T-helper 1 cell (primary cell): Measurements from ENCODE around the gene MBP.
A peak's percentile ranks its signal among the peaks of the same experiment; 100 is the strongest.

Experiments used
- DNase-seq, 5 donors: peaks; one replicate each; pipeline ENCODE4 v3.0.0-alpha.2; 2012 to 2020

Gene MBP

DNA sequence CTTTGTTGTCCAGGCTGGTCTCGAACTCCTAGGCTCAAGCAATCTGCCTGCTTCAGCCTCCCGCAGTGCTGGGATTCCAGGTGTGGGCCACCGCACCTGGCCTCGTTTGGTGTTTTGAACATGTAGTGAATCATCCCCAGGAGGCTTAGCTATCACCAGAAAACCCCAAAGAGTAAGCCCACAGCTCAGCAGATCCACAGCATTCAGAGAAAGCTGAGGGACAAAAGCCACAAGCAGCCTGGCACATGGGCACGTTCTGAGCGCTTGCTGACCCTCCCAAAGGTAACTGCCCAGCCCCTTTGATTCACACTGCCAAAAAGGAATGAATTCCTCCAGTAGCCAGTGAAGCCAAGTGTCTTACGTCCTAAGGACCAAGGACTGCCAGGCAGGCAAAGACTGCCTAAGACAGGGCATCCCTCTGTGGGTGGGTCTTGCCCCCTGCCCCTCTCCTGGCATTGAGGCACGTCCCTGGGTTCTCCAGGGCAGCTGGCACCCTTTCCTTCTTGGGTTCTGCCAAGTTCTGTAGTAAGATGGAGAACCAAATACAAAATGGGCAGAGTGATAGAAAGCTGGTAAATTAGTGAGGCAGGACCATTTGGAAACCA is 31.7 kb downstream of the MBP start:
- DNase-seq: peak in 1 of 5 donors; percentile 35

DNA sequence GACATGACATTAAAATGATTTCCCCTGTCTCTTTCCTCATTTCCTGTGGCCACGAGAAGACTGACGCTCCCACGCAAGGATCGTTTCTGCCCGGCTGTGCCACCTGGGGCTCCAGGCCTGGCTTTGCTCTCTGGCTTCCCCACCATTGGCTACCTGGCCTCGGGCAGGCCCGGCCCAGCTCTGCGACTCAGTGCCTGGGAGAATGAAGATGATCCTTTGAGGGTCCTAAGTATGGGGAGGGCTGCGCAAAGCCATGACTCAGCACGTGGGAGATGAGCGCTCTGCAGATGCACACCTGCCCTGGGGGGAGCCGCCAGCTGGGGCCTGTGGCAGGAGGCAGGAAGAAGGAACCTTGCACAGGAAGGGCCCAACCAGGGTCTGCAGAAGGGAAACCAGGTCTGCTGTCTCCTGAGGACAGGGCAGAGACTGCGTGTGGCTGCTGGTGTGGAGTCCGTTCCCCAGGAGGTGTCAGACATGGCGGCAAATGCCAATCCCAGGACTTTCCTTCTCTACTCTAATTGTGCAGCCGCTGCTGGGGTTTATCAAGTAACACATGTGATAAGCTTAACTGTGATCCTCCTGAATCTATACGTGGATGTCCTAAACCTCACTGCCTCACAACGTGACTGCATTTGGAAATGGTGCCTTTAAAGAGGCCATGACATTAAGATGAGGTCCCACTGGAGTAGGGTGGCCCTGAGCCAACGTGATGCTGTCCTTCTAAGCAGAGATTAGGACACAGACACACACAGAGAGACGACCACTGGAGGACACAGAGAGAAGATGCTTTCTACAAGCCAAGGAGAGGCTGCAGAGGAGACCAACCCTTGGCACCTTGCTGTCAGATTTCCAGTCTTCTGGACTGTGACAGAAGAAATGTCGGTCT is 32.9 kb downstream of the MBP start:
- peak in 3 of 5 donors; percentile 28 to 48 (median 32) for DNase-seq

DNA sequence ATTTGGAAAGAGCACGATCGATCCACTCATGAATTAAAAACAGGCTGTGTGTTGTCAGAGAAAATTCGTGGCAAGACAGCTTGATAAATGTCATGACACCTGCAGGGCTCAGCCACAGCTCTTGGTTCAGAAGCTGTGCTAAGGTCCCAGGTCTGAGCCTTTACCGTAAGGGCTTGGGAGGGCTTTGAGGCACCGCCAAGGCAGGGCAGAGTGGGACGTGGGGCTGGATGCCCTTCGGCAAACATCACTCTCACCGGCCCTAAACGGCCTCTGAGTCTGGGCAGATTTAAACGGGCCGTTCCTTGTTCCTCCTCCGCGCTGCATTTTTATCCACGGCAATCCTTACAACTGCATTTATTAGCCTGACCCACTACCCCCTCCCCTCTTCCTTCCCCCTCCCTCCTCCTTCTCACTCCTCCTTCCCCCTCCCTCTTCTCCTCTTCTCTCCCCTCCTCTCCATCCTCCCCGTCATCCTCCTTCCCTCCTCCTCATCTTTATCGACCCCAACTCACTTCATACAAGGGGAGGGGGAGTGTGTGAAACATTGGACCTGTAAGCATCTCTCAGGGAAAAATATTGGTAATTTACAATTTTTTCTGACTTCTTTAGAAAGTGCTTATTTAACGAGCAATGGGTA is 33.9 kb downstream of the MBP start:
- DNase-seq: no peak

DNA sequence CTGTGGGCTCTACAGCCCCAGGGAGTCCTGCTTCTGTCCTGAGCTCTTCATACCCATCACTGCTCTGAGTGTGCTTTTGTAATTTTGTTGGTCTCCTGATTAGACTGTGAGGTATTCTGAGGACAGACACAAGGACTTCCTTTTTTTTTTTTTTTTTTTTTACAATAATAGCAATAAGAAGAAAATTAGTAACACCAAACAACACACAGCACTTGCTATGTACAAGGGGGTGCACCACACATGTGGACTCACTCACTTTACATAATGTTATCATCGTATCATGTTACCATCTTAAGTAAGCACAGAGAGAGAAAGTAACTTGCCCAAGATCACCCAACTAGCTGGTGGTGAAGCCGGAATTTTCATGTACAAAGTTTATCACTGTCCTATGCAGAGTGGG is 34.6 kb downstream of the MBP start:
- DNase-seq: no peak

DNA sequence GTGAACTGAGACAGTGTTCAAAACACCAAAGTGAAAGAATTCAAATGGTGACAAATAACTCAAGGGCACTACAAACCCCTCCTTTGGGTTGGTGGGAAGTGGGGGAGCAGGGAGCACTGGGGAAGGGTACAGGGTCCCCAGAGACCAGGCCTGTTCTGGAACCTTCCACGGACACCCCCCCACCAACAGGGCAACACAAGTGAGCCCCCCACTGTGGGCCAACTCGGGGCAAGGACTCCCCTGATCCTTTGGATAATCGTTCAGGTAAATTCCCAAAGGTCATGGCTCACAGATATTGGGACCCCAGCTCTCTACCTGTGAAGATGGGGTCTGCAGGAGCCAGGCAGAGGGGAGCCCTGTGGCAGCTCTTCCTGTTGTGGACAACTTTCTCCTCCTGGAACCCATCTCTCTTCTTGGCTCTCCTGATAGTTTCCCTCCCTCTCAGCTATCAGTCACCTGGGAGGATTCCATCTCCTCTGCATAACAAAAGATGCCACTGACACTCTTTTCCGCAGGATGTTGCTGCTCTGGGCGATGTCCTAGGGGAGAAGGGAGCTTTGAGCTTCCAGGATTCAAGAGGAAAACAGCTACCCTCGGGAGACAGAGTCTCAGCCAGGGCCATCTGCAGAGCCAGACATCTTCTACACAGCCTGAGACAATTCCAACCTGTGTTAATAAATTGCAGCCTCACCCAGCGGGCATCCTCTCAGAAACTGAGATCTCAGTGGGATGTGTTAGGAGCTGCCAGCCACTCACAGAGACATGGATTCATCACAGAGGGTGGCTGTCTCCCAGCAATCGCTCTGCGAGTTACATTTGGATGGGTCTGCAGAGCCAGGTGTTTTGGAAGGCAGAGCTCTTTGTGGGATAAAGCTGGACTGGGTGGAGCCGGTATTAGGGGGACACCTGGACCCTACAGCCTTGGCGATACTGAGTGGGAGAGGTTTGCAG is 35.4 kb downstream of the MBP start:
- no peak for DNase-seq

DNA sequence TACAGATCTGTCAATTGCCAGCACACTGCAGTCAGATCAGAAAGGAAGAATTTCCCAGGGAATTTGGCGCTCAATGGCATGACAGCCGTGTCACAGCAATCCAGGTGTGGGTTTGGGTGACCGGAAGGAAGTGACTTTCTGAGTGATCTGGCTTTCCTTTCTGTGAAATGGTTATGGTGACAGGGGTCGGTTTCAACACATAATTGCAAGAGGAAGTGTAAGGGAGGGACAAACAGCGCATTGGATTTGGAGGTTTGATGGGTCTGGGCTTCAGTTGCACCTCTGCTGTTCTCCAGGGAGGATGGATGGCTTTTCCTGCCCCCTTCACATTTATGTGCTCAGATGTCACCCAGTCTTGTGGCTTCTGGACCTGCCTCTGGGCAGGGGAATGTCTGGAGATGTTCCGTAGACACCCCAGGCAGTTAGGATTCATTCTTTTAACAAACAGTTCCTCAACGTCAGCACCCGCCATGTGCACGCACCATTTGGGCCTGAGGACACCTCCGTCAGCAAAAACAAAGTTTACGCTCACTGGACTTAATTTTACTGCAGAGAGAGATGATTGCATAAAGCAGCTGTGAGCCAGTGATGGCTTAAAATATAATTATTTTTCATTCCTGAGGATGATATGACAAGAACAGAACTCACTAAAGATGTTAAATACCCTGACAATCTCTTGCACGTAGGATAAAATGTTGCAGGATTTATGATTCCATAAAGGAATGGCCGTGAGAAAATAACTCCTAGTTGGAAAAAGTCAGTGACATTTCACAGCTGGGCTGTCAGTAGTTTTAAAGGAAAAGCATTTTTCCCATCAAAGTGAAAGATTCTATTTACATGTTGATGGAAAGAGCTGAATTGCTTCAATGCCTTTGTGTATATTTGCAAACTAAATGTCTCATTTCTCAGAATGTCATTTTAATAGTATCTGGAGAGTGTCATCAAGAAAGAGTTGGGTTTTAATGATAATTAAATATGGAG is 36.9 kb downstream of the MBP start:
- no peak for DNase-seq

DNA sequence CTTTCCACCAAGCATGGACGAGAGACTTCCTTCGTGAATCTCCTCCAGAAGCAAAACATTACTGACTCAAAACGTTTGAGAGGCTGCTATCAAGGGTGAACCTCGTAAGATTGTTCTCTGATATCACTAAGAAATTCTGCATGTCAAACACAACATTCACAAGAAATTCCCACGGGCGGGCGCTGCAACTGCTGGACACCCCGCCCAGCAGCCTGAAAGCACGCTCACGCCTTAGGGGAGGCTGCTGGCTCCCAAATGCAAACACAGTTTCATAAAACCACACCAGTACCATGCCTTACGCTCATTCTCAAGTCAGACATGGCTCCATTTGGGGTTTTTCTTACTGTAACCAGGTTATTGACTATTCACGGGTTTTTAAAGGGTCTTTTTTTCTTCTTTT is 39.0 kb downstream of the MBP start:
- no peak for DNase-seq

DNA sequence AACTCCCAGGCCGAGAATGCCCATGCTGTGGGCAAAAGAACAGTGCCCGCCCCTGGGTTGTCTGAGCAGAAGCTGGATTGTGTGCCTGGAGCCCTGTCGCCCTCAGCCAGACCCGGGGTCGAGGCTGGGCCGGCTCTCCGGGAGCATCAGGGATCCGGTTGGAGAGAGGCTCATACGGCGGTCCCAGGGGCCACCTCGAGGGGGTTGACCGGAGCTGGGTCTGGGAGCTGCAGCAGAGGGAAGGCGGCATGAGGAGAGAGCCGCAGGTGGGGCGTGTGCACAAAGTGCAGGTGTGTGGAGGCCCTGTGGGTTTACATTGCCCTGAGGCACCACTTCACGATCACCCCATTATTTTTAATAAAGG is 39.5 kb downstream of the MBP start:
- no peak for DNase-seq

DNA sequence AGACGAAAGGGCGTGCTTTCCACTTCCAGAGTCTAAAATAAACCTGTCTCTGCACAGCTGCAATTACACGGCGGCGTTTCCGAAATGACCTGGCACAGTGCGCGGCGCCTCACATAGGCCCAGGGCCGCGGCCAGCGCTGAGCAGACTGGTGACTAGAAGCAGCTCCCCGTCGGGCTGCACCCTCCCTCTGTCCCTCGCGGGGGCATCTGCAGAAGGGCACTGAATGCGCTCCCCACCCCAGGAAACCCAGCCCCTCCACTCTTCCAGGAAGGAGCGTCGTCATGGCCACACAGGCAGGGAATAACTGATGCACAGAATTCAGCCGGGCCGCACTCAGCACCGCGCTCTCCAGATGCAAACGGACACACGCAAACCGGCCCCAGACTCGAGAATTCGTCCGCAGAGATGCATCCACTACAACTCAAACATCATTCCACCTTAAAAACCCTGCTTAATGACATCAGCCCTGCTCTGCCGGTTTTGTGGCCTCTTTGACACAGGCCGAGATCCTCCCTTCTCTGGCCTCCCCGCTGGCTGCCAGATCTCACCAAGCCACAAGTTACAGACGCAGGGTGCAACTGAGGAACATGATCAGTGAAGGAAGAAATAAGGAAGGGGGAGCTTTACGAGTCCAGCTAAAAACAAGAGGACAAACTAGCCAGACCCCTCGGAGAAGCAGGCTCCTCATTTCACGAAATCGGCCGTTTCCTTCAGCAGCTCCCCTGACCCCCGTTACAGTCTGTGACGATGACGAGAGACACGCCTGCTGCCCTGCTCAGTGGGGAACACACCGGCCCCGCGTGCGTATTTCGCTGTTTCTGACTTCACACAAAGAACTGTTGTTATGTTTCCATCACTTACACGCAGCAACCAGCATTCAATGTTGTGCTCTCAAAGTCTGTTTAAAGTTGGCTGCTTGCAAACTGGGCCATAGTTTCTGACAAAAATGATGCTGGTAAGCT is 40.2 kb downstream of the MBP start:
- no peak for DNase-seq

DNA sequence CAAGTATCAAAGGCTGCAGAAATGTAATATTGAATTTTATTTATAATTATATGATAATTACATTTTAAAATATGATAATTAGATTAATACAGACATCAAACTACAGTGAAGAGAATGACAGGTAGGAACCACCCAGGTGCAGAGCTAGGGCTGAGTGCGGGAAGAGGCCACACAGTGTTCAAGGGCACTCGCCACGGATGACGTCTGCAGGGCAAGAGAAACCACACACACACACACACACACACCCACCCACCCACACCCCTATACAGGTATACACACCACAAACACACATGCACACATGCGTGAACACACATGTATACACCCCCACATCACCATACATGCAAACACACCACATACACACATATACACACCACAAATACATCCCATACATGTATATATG is 41.2 kb downstream of the MBP start:
- DNase-seq: no peak

DNA sequence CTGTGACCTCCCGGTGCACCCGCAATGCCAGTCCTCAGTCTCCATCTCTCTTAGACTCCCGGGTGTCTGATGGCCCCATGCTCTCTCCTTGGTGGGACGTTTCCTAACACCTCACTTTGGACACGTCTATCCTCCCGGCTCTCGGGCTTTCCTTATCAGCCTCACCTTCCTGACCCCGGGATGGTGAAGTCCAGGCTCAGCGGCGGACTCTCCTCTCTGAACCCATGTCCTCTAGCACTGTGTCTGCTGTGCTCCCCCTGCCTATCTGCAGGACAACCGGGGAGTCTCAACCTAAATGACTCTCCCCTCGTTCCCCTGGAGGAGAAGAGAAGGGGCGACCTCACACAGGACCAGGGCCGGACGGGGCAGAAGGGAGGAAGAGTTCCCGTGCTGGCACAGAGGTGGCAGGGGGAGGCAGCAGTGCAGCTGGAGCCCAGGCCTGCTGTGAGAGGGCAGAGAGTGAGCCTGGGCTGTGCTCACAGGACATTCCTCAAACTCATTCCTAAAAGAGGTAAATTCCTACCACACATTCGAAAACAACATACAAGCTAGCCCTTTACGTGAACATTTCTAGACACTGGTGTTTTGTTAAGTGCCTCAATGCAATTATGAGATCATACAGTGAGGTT is 41.9 kb downstream of the MBP start:
- DNase-seq: no peak

DNA sequence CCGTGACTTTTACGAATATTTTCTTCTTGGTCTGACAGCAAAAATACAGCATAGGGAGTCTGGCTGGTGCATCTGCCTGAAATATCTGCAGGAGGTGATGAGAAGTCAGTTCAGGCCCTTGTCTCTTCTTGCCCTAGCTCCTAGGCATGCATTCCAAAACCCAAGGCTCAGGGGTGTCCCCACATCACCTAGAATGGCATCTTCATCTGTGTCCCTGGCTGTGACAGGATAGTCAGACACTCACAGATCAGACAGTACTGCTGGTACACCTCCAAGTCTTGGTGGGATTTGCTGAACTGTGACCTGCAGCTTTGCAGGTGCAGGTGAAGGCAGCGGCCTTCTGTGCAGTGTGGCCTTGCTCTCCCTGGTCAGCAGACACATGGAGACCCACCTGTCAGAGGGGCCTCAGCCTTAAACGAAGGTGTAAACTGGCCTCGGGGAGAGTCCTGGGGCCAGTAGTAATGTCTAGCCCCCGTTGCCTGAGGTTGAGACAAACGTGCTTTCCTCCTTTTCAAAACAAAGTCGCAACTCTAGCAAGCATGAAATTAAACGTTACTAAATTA is 42.8 kb downstream of the MBP start:
- DNase-seq: no peak

DNA sequence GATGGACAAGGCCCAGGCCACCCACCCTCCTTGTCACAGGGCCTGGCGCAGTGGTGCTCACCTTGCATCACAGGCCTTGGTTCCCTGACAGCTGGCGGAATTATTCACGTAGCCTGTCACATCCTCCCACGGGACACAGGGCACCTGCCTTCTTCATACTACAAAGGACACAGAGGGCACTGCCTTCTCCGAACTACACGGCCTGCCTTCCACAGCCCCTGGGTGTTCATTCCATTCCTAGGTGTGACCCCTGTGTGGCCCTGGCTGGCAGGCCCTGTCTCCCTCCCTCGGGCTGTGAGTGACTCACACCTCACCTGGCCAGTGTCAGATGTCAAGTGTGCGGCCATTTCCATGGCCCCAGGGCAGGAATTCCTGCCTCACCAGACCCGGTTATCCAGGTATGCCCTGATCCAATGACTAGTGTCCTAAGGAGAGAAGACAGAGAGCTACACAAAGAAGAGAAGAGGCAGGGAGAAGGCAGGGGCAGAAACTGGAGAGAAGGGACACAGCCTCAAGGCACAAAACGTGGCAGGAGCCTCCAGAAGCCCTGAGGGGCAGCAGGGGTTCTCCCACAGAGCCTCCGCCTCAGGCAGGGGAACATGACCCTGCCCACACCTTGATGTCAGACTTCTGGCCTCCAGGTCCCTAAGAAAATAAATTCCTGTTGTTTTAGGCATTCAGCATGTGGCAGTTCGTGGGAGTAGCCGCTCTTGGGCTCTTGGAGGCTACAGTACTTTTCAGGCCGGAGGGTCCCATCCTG is 43.4 kb downstream of the MBP start:
- no peak for DNase-seq

DNA sequence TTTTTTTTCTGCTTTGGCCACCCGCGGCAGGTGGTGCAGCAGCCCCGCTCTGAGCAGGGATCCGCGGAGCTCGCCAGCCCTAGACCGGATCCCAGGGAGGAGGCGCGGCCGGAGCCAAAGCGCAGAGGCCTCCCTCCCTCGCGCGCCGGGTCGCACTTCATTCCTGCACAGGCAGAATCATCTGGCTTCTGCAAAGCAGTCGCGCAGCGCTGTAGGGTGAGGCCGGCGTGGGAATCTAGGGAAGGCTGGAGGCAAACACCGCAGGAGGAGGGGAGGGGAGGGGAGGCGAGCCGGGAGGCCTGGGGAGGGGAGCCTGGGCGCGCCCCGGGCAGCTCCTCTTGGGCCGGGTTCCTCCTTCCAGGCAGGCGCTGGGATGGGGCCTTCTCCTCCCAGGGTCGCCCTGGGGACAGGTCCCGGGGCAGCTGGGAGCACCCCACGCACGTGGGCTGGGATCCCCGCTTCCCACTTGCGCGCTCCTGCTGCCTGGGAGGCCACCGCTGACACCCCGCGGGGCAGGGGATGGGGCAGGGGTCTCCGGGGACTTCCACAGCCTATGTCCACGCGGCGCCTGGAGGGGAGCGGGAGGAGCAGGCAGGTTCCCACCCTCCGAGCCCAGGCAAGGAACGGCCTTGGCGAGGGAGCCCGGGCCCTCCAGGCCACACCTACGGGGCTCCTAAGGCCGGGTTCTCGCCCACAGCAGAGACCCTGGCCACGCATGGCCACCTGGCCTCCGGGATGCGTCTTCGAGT is 45.0 kb downstream of the MBP start:
- no peak for DNase-seq

DNA sequence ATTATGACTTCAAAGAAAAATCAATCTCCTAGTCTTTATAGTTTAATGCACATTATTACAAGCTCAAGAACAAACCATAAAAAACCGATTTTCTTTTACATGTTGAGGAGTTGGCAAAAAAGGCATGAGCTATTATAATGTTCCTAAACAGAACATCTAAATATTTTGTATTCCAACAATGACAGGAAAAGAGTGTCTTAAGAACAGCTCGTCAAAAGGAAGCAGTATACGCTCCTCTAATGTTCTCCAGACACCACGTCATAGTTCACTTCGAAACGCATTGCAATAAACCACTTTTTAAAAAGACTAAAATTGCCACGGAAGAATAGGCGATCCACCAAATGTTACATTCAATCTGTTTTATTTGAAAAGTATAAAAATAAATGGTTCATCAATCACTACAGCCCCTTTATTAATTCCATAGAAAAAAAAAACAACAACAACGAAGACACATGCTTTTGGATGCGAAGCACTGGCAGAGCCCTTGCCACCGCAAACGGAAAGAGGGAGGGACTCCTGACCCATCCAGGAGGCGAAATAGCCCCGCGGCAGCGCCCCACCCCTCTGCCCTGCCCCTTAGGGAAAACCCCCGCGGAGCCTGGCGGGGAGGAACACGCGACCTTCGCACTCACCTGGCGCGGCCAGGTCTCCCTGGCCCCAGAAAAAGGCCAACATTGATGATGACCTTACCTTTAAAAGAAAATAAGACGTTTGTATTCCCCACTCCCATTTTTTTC is 45.8 kb downstream of the MBP start:
- DNase-seq: no peak

DNA sequence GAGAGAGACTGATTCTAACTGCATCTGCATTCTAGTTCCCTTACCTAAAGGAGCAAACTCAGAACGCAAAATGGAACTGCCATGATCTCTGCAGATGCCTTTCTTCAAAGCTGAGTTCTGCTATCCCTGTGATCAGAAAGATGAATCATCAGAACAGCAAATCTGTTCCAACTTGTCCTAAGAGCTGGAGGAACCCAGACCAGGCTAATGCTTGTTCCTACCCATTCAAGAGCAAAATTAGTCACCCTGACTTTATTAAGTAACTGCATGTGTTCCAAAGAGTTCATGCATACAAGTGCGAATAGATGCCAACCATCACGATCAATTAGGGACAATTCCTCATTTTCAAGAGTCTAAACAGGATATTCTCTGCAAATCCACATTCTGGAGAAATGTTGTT is 46.5 kb downstream of the MBP start:
- DNase-seq: no peak

DNA sequence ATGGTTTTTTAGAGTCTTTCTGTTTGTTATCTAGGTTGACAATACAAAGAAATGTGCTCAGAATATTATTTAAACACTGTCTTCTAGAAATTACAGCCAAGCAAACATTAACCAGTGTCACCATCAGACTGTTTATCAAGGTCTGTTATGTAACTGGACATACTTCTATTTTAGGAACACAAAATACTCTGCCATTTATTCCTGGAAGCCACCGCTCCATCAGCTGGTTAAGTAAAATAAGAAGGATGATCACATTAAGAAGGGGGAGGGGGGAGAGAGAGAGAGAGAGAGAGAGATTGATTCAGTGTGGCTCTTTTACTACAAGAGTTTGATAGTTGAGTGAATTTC is 47.9 kb downstream of the MBP start:
- no peak for DNase-seq
